8988T (cell line): Measurements from ENCODE around the gene TMOD4.

ENCODE experiments used
- DNase-seq: peaks from one replicate; pipeline ENCODE4 v3.0.0; 2011

The TMOD4 gene

DNA sequence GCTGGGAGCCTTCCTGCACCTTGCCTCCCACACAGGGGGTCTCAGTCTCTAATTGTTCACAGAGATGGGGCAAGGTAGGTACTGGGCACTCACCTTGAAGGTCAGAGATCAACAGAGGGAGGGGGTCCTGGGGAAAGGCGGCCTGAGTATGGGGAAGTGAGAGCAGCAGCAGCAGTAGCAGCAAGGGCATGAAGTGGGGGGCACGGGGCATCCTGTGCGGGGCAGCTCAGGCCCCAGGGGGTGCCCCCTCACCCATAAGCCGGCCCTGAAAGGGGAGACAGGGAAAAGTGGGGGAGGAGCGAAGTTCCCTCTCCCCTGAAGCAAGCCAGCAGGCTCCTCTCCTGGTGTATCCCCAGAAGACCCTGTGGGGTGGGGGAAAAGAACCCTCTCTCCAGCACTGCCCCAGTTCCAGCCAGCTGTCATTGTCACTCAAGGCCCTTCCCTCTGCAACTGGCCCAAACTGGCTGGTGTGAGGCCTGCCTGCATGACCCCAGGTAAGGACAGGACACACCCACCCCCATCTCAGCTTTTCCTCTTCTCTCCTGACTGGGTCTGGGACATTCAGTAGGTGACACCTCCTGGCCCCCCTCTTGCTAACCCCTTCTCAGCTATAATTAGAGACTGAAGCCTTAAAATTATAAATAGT lies 33.2 kb downstream of the TMOD4 start:
- no peak for DNase-seq

DNA sequence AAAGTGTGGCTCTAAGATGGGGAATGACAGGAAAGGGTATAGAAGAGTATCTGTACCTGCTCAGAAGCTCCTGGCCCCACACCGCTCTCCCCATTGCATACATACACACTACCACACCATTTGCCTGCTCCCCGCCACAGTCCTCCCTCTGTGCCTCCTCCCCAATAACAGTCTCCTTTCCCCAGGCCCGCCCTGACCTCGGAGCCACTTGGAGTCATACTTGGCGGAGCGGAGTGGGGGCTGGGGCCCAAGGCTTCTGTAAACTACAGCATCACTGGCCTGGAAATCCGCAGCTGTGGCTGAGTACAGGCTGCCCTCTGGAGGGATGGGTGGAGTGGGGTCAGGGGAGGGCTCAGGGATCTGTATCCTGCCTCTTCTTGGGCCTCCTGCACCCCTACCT lies 38.0 kb downstream of the TMOD4 start:
- no peak for DNase-seq

DNA sequence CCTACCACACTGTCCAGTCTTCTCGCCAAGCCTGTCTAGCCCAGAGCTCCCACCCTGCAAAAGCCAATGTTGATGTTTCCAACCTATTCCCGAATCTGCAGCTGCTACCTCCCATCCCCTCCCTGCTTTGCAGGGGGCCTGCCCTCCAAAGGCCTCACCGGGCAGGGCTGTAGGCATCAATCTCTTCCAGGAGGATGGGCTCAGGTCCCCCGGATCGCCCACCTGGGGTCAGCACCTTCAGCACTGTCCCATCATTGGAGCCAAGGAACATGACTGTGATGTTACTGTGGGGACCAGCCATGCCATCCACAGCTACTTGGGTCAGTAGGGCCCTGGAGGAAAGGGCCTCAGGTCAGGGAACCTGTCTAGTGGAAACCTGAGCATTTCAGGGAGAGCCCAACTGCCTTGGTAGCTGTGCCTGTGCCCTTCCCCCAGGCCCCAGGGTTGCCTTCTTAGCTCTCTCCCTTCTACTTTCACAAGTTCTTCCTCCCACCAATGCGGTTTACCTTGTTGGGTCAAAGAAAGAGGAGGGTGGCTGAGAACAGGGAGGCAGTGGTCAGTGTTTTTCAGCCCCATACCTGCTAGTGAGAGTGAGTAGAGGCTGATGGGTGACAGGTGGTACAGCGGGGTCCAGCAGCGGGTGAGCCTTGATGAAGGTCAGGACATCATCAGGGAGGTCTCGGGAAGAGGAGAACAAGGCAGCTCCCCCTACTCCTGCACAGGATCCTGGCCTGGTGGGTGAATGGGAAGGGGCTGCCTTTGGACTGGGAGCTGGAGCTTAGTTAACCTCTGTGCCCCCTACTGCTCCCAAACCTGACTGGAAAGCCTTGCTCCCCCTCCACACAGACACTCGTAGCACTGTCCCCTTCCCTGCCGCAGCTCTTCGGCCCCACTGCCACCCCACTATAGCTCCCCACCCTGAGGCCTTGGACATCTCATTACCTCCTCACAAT lies 40.1 kb downstream of the TMOD4 start:
- DNase-seq = no peak

DNA sequence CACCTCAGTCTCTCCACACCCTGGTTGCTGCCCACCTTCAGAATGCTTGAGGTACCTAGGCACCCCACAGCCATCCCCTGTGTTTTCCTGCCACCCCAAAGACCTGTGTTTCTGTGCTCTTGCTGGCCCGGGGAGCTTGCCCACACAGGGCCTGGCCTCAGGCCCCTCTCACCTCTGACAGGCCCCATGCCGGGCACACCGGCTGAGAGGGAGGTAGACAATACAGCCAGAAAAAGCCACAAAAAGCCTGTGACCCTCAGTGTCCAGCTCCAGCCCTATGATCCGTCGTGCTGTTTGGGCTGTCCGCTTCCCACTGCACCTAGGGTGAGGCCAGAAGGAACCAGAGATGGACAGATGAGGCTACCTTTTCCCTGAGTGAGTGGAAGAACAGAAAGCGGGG lies 40.8 kb downstream of the TMOD4 start:
- DNase-seq = no peak

DNA sequence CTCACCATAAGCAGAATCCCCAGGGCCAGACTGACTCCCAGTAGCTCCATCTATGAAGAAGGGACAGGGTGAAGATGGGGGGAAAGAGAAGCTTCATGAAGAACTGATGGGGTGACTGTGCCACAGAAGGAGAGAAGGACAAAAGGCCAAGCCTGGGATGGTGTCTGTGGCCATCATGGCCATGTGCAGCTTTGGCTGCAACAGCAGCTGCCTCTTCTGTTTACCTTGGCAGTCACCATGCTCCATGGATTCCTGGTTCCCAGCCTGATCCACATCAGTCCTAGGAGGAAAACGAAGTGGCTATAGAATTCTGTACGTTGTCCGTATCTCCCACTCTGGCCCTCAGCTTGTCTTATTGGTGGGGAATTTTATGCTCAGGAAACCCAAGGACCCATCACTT lies 41.4 kb downstream of the TMOD4 start:
- DNase-seq = no peak

DNA sequence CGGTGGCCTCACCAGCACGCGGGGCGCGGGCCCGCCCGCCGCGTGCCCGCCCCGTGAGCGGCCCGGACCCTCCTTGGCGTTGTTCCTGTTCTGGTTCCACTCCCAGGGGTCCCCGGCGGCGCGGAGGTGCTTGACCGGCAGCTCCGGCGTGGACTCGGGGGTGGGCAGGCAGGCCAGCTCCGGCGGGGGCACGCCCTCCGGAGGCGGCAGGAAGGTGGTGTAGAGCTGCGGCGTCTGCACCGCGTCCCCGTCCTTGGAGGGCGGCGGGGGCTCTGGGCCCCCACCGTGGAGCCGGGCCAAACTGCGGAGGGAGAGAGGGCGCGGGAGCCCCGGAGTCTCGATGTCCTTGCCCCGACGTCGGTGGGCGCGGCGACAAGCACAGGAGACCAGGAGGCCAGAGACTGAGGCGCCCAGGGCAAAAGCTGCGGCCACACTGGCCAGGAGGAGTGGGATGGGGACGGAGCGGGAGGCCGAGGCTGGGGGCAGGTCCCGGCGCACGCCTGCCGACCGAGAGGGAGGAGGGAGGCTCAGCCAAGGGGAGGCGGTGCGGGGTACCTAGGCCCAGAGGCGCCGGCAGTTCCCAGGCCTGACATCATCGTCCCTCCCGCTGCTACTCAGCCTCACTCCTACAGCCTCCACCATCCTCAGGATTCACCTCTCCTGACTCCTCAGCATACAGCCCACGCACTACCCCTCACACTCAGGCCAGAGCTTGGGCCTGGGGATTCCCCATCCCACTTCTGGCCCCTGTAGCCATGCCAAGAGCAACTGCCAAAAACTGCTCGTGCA lies 42.6 kb downstream of the TMOD4 start:
- no peak for DNase-seq

DNA sequence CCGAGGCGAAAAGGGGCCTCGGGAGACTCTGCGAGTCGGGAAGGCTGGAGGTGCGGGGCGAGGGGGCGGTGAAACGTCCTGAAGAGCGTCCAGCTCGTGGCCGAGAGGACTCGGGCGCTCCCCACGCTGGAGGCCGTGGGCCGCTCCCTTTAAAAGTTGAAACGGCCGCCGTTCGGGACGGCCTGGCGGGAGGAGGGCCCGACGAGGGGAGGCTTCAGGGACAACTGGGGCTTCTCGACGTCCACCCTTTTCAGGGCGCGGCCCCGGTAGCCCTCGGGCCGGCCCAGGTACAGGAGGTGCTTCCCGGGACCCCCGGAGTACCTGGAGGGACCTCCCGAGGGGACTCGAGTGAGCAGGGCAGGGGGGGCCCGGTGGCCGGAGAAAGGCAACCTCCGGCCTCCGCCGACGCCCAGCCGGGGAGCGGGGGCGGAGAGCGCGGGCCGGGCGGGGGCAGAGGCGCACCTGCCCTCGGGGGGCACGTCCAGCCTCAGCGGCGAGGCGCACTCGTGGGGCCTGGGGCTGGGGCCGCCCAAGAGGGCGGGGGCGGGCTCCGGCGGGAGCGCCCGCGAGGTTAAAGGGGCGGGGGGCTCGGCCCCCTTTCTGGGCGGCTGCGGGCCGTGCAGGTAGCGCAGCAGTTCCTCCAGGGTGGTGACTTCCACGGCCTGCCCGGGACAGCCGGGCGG lies 43.3 kb downstream of the TMOD4 start:
- DNase-seq = no peak

DNA sequence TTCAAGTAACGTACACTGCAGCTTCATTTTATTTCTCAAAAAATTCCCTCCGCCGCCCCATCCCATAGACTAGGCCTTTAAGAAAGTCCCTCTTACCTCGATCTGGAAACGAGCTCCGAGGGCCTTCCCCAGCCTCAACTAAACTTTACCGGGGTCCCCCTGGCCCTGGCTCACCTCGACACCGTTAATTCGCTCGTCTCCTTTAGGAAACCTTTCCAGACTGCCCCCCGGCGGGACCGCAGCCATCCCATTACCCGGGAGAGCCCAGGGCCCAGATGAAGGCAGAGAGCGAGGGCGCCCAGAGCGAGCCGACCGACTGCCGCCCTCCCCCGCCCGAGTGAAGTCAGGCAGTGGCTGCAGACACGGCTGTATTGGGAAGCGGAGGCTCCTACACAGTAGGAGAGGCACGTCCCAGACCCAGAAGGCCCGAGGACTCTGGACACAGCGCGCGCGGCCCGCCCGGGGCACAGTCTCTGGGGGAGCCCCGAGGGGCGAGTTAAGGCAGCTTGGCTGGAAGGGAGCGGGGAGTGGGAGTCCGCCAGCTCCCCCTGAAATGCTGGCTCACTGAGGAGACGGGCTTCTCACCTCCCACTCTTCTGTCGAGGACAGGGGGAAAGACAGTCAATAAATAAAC lies 44.0 kb downstream of the TMOD4 start:
- DNase-seq = no peak

DNA sequence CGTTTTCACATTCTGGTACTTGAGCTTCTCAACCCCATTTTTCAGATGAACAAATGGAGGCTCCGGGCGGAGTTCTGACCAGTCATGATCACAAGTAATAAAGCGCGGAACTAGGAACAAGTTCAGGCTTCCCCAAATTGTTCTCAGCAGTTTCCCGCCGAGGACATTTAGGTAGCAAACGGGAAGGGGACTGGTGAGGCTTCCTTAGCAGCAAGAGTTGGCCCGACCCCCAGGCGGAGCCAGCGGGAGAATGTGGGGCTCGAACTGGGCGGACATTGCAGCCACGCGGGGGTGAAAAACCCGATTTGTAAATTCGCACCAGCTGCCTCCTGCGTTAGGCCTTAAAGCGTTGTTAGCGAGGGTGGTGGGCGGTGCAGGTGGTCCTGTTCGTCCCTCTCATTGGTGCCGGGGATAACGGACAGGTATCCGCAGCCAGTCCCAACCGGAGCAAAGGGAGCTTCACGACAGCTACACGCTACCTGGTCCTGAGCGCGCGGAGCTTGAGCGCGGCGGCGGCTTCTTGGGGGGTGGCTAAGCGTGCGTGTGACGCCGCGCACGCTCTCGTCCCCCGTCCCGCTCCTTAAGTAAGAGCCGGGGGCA lies 44.7 kb downstream of the TMOD4 start:
- DNase-seq = no peak

DNA sequence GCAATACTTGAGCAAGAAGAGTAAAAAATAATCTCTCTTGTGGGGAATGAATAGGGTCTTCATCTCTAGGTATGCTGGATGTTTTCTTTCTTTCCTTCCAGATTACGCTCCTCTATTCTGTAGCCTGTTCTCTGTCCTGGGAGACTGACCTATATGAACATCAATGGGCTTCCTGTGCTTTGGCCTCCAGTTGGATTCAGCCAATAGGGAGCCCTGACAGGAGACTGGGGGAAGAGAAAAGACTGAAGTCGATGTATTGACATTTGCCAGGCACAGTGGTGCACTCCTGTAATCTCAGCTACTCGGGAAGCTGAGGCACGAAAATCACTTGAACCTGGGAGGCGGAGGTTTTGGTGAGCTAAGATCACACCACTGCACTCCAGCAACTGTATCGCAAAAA lies 47.0 kb downstream of the TMOD4 start:
- no peak for DNase-seq

DNA sequence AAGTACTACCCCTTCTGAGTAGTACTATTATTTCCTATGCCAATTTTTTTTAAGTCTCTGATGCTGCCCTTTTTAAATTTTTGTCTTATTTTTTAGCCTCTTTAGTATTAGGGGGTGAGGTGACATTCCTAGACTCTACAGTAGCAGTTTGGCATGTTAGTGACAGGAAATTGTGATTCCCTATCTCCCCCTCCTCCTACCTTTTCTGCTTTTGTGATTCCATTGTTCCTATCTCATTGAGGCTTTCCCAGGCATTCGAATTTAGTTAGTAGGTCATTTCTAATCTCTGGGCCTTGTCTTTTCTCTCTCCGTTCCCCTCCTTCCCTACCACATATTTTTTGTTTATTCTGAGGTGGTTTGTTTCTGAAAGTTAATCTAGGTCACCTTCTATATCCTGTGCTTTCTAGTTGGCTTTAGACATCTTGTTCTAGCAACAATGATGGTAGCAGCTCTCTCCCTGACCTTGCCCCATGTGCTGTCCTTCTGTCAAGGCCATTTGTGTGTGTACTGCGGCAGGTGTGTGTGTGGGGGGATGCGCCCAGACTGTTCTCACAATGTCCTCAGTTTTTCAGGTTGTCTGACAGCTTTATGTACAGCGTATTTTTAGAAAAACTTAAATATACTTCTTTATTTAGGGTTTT lies 50.9 kb downstream of the TMOD4 start:
- DNase-seq = no peak
